GM23338 (cell line): Measurements from ENCODE around the gene CD58. TPM values are rescaled to one million over a fixed set of nuclear protein-coding genes. Genes with fewer than 3 reads are reported as not detected.

Experiments used
- ATAC-seq: fragments of 200-7000 bp; cut with Tn5 transposase; 3 replicates; pipeline ENCODE4 v1.9.1; 2020
- DNase-seq: peaks from one replicate; pipeline ENCODE4 v3.0.0-alpha.2; 2015; ENCODE audit warnings: low spot score
- H2AFZ ChIP-seq: fragments of 200-600 bp; sonication (generic); 2 replicates; pipeline ENCODE4 v1.8.0; 2016; ENCODE audit warnings: antibody characterized with exemption, mild to moderate bottlenecking, moderate library complexity
- H3F3A ChIP-seq: fragments of 200-600 bp; sonication (generic); replicated peaks from 2 replicates; pipeline ENCODE4 v1.8.0; 2017; ENCODE audit warnings: antibody characterized with exemption, mixed run types, low read depth
- H3K27ac ChIP-seq: fragments of 200-600 bp; sonication (generic); 2 replicates; pipeline ENCODE4 v1.6.1; 2016; ENCODE audit warnings: low read depth
- H3K27me3 ChIP-seq: fragments of 200-600 bp; sonication (generic); 2 replicates; pipeline ENCODE4 v1.8.0; 2016; ENCODE audit warnings: mild to moderate bottlenecking, mixed run types, moderate library complexity; ENCODE audit not compliant: insufficient read depth
- H3K36me3 ChIP-seq: fragments of 200-600 bp; sonication (generic); 2 replicates; pipeline ENCODE4 v1.8.0; 2016; ENCODE audit warnings: mild to moderate bottlenecking; ENCODE audit not compliant: insufficient read depth
- H3K4me1 ChIP-seq: fragments of 200-600 bp; sonication (generic); 2 replicates; pipeline ENCODE4 v1.8.0; 2016; ENCODE audit warnings: mild to moderate bottlenecking, moderate library complexity; ENCODE audit not compliant: insufficient read depth
- H3K4me2 ChIP-seq: fragments of 200-600 bp; sonication (generic); 2 replicates; pipeline ENCODE4 v1.7.1; 2017; ENCODE audit warnings: mixed run types
- H3K4me3 ChIP-seq: fragments of 200-600 bp; sonication (generic); 2 replicates; pipeline ENCODE4 v1.6.1; 2016; ENCODE audit warnings: mixed run types
- H3K79me2 ChIP-seq: fragments of 200-600 bp; sonication (generic); replicated peaks from 2 replicates; pipeline ENCODE4 v1.8.0; 2017; ENCODE audit warnings: mild to moderate bottlenecking; ENCODE audit not compliant: insufficient read depth
- H3K9me2 ChIP-seq: fragments of 200-600 bp; sonication (generic); 2 replicates; pipeline ENCODE4 v1.8.0; 2017; ENCODE audit not compliant: insufficient read depth
- H4K20me1 ChIP-seq: fragments of 200-600 bp; sonication (generic); replicated peaks from 2 replicates; pipeline ENCODE4 v1.8.0; 2017; ENCODE audit warnings: mild to moderate bottlenecking; ENCODE audit not compliant: insufficient read depth
- H3K27ac Mint-ChIP-seq: 2 replicates; pipeline ENCODE4 v1.8.0; 2020; ENCODE audit warnings: inconsistent platforms, mild to moderate bottlenecking, moderate library complexity, mixed read lengths
- H3K27me3 Mint-ChIP-seq: 3 replicates; pipeline ENCODE4 v1.8.0; 2022; ENCODE audit warnings: low read depth, mild to moderate bottlenecking, moderate library complexity, mixed read lengths, inconsistent platforms; ENCODE audit not compliant: insufficient read depth, poor library complexity
- H3K36me3 Mint-ChIP-seq: 3 replicates; pipeline ENCODE4 v1.8.0; 2021; ENCODE audit warnings: low read depth, mild to moderate bottlenecking, inconsistent platforms, moderate library complexity, mixed read lengths
- H3K4me1 Mint-ChIP-seq: 3 replicates; pipeline ENCODE4 v1.8.0; 2020; ENCODE audit warnings: mild to moderate bottlenecking, inconsistent platforms, mixed read lengths
- H3K4me3 Mint-ChIP-seq: 3 replicates; pipeline ENCODE4 v1.8.0; 2021; ENCODE audit warnings: moderate library complexity, mild to moderate bottlenecking, inconsistent platforms, mixed read lengths
- H3K9me3 Mint-ChIP-seq: 3 replicates; pipeline ENCODE4 v1.8.0; 2020; ENCODE audit warnings: moderate library complexity, mild to moderate bottlenecking, inconsistent platforms, mixed read lengths
- EZH2 ChIP-seq: fragments of 200-600 bp; sonication (generic); IDR thresholded peaks from one replicate; pipeline ENCODE4 v1.8.0; 2017; ENCODE audit warnings: antibody characterized with exemption, mild to moderate bottlenecking, low read depth; ENCODE audit not compliant: unreplicated experiment
- JUNB ChIP-seq: IDR thresholded peaks from one replicate; pipeline ENCODE4 v1.6.1; 2016; ENCODE audit warnings: antibody characterized with exemption; ENCODE audit not compliant: unreplicated experiment
- NANOG ChIP-seq: IDR thresholded peaks from 2 replicates; pipeline ENCODE4 v1.6.1; 2016; ENCODE audit warnings: antibody characterized with exemption, borderline replicate concordance
- POLR2AphosphoS5 ChIP-seq: IDR thresholded peaks from 2 replicates; pipeline ENCODE4 v1.6.1; 2016; ENCODE audit warnings: antibody characterized with exemption, low read depth
- STAT1 ChIP-seq: IDR thresholded peaks from one replicate; pipeline ENCODE4 v1.6.1; 2016; ENCODE audit warnings: antibody characterized with exemption; ENCODE audit not compliant: unreplicated experiment
- ZNF114 ChIP-seq: fragments of 250-450 bp; sonication (Bioruptor Pico); IDR thresholded peaks from 2 replicates; pipeline ENCODE4 v1.5.0; 2020; ENCODE audit warnings: mild to moderate bottlenecking, moderate library complexity
- ZNF331 ChIP-seq: fragments of 250-450 bp; sonication (Bioruptor Pico); IDR thresholded peaks from 2 replicates; pipeline ENCODE4 v1.5.0; 2020; ENCODE audit warnings: low read depth, mild to moderate bottlenecking, moderate library complexity
- polyA plus RNA-seq: library from polyadenylated mRNA; unstranded; fragments of >200 nt; fragmentation: Nextera tagmentation; extraction: Ambion mirVana; gene quantifications from 2 replicates; pipeline ENCODE4 v1.2.1, GENCODE V29; 2016
- total RNA-seq: library from RNA; depleted of rRNA; stranded (reverse); fragments of >200 nt; shearing (Covaris generic); gene quantifications from 2 replicates; pipeline ENCODE4 v1.2.3, GENCODE V29; 2014
- TF ChIP-seq, protein P1 (sequence below): fragments of 250-450 bp; sonication (Bioruptor Pico); IDR thresholded peaks from 2 replicates; pipeline ENCODE4 v1.5.0; 2020; ENCODE audit warnings: mild to moderate bottlenecking, moderate library complexity
- TF ChIP-seq, protein P2 (sequence below): IDR thresholded peaks from one replicate; pipeline ENCODE4 v1.6.1; 2018; ENCODE audit warnings: antibody characterized with exemption; ENCODE audit not compliant: unreplicated experiment
- TF ChIP-seq, protein P3 (sequence below), 2 experiments: fragments of 200-600 bp in 1 of 2; sonication (generic) in 1 of 2; conservative IDR thresholded peaks; 2 replicates each; pipeline versions ENCODE4 v1.5.1 to v1.6.1; 2016 to 2017; ENCODE audit warnings: antibody characterized with exemption in 2 of 2, low read depth in 2 of 2, mild to moderate bottlenecking in 2 of 2, moderate library complexity in 1 of 2

CD58 gene
- total and polyA plus RNA-seq, 2 experiments from 2014 or later, result 9.2 to 12.5 TPM

DNA sequence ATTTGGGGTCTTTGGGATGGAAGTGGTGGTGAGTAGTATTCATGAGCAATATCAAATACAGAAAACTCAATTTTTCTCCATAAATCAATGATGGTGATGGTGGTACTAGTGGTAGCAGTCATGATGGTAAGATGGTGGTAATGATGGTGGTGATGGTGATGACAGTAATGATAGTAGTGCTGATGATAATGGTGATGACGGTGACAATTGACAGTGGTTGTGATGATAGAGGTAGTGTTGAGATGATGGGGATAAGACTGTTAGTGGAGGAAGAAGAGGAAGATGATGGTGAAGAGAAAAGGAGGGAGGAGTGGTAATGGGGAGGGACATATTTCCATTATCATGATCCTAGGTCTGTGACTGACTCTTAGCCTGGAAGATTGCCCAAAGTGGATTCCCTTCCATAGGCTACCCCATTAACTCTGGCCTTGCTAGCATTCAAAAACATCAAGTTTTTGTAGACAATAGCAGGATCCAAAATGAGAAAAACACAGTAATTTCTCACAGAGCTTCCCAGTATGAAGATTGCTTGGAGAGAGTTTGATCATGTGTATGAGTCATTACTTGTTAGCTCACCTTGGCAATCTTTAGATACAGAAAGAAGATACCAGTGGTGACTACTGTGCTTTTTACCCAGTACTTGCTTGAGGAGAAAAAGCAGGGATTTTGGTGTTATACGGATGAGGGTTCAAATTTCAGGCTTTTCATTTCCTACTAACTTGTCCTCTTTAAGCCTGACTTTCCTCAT lies 103.8 kb downstream of the CD58 start:
- H3K4me1 ChIP-seq, result no peaks in the 10 kb centered on the region
- H3K4me3 Mint-ChIP-seq, result no peak overlapping the region
- peaks cover 7% of the 10 kb centered on the region for H3K4me1 Mint-ChIP-seq
- no peaks in the 10 kb centered on the region for H3F3A ChIP-seq
- no peak overlapping the region for H2AFZ ChIP-seq
- peaks cover 4% of the 10 kb centered on the region for H3K27me3 Mint-ChIP-seq
- ATAC-seq (no peak), DNase-seq (no peak)
- TF ChIP-seq, protein P1, sequence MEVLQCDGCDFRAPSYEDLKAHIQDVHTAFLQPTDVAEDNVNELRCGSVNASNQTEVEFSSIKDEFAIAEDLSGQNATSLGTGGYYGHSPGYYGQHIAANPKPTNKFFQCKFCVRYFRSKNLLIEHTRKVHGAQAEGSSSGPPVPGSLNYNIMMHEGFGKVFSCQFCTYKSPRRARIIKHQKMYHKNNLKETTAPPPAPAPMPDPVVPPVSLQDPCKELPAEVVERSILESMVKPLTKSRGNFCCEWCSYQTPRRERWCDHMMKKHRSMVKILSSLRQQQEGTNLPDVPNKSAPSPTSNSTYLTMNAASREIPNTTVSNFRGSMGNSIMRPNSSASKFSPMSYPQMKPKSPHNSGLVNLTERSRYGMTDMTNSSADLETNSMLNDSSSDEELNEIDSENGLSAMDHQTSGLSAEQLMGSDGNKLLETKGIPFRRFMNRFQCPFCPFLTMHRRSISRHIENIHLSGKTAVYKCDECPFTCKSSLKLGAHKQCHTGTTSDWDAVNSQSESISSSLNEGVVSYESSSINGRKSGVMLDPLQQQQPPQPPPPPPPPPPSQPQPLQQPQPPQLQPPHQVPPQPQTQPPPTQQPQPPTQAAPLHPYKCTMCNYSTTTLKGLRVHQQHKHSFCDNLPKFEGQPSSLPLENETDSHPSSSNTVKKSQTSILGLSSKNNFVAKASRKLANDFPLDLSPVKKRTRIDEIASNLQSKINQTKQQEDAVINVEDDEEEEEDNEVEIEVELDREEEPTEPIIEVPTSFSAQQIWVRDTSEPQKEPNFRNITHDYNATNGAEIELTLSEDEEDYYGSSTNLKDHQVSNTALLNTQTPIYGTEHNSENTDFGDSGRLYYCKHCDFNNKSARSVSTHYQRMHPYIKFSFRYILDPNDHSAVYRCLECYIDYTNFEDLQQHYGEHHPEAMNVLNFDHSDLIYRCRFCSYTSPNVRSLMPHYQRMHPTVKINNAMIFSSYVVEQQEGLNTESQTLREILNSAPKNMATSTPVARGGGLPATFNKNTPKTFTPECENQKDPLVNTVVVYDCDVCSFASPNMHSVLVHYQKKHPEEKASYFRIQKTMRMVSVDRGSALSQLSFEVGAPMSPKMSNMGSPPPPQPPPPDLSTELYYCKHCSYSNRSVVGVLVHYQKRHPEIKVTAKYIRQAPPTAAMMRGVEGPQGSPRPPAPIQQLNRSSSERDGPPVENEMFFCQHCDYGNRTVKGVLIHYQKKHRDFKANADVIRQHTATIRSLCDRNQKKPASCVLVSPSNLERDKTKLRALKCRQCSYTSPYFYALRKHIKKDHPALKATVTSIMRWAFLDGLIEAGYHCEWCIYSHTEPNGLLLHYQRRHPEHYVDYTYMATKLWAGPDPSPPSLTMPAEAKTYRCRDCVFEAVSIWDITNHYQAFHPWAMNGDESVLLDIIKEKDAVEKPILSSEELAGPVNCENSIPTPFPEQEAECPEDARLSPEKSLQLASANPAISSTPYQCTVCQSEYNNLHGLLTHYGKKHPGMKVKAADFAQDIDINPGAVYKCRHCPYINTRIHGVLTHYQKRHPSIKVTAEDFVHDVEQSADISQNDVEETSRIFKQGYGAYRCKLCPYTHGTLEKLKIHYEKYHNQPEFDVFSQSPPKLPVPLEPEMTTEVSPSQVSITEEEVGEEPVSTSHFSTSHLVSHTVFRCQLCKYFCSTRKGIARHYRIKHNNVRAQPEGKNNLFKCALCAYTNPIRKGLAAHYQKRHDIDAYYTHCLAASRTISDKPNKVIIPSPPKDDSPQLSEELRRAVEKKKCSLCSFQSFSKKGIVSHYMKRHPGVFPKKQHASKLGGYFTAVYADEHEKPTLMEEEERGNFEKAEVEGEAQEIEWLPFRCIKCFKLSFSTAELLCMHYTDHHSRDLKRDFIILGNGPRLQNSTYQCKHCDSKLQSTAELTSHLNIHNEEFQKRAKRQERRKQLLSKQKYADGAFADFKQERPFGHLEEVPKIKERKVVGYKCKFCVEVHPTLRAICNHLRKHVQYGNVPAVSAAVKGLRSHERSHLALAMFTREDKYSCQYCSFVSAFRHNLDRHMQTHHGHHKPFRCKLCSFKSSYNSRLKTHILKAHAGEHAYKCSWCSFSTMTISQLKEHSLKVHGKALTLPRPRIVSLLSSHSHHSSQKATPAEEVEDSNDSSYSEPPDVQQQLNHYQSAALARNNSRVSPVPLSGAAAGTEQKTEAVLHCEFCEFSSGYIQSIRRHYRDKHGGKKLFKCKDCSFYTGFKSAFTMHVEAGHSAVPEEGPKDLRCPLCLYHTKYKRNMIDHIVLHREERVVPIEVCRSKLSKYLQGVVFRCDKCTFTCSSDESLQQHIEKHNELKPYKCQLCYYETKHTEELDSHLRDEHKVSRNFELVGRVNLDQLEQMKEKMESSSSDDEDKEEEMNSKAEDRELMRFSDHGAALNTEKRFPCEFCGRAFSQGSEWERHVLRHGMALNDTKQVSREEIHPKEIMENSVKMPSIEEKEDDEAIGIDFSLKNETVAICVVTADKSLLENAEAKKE (CRISPR knock-in tag), result no peak
- TF ChIP-seq JUNB (no peak), ZNF114 (no peak), NANOG (no peak), ZNF331 (CRISPR knock-in tag) (no peak), STAT1 (no peak), POLR2AphosphoS5 (no peak), EZH2 (no peak)
- TF ChIP-seq, protein P2, sequence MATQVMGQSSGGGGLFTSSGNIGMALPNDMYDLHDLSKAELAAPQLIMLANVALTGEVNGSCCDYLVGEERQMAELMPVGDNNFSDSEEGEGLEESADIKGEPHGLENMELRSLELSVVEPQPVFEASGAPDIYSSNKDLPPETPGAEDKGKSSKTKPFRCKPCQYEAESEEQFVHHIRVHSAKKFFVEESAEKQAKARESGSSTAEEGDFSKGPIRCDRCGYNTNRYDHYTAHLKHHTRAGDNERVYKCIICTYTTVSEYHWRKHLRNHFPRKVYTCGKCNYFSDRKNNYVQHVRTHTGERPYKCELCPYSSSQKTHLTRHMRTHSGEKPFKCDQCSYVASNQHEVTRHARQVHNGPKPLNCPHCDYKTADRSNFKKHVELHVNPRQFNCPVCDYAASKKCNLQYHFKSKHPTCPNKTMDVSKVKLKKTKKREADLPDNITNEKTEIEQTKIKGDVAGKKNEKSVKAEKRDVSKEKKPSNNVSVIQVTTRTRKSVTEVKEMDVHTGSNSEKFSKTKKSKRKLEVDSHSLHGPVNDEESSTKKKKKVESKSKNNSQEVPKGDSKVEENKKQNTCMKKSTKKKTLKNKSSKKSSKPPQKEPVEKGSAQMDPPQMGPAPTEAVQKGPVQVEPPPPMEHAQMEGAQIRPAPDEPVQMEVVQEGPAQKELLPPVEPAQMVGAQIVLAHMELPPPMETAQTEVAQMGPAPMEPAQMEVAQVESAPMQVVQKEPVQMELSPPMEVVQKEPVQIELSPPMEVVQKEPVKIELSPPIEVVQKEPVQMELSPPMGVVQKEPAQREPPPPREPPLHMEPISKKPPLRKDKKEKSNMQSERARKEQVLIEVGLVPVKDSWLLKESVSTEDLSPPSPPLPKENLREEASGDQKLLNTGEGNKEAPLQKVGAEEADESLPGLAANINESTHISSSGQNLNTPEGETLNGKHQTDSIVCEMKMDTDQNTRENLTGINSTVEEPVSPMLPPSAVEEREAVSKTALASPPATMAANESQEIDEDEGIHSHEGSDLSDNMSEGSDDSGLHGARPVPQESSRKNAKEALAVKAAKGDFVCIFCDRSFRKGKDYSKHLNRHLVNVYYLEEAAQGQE, result no peak
- TF ChIP-seq, protein P3, sequence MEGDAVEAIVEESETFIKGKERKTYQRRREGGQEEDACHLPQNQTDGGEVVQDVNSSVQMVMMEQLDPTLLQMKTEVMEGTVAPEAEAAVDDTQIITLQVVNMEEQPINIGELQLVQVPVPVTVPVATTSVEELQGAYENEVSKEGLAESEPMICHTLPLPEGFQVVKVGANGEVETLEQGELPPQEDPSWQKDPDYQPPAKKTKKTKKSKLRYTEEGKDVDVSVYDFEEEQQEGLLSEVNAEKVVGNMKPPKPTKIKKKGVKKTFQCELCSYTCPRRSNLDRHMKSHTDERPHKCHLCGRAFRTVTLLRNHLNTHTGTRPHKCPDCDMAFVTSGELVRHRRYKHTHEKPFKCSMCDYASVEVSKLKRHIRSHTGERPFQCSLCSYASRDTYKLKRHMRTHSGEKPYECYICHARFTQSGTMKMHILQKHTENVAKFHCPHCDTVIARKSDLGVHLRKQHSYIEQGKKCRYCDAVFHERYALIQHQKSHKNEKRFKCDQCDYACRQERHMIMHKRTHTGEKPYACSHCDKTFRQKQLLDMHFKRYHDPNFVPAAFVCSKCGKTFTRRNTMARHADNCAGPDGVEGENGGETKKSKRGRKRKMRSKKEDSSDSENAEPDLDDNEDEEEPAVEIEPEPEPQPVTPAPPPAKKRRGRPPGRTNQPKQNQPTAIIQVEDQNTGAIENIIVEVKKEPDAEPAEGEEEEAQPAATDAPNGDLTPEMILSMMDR (conservative IDR thresholded peaks at IDR 0.05; ENCODE audit: low read depth in 2 of 2), result no peak
- H3K27ac Mint-ChIP-seq, result no peak overlapping the region
- no peaks in the 10 kb centered on the region for H3K27me3 ChIP-seq
- no peak overlapping the region for H3K4me3 ChIP-seq
- H3K27ac ChIP-seq, result no peak overlapping the region
- H3K9me3 Mint-ChIP-seq, result no peaks in the 10 kb centered on the region; the same call in 1 of the 3 replicates
- no peaks in the 10 kb centered on the region for H3K79me2 ChIP-seq
- H4K20me1 ChIP-seq, result no peaks in the 10 kb centered on the region
- no peaks in the 10 kb centered on the region for H3K36me3 Mint-ChIP-seq
- no peaks in the 10 kb centered on the region for H3K9me2 ChIP-seq
- H3K4me2 ChIP-seq, result no peak overlapping the region
- no peaks in the 10 kb centered on the region for H3K36me3 ChIP-seq
